HCT116 (cell line): ENCODE results near the gene NEUROG3.

Experiments
- CEBPB ChIP-seq: IDR thresholded peaks from 2 replicates; pipeline ENCODE4 v1.6.1; 2012; ENCODE audit warnings: low read depth
- ELF1 ChIP-seq: IDR thresholded peaks from 2 replicates; pipeline ENCODE4 v1.6.1; 2012; ENCODE audit warnings: low read depth, borderline replicate concordance
- EZH2 ChIP-seq: fragments of 200-600 bp; sonication (generic); IDR thresholded peaks from 2 replicates; pipeline ENCODE4 v1.6.1; 2017; ENCODE audit warnings: antibody characterized with exemption, mixed run types
- EZH2phosphoT487 ChIP-seq: fragments of 200-600 bp; IDR thresholded peaks from 2 replicates; pipeline ENCODE4 v1.6.1; 2018; ENCODE audit warnings: antibody characterized with exemption, borderline replicate concordance
- JUND ChIP-seq: IDR thresholded peaks from 2 replicates; pipeline ENCODE4 v1.6.1; 2012
- POLR2A ChIP-seq: IDR thresholded peaks from 2 replicates; pipeline ENCODE4 v1.7.0; 2011; ENCODE audit warnings: borderline replicate concordance; ENCODE audit not compliant: insufficient read depth, insufficient read length; ENCODE audit errors: extremely low read depth
- RAD21 ChIP-seq: IDR thresholded peaks from 2 replicates; pipeline ENCODE4 v1.6.1; 2012; ENCODE audit warnings: low read depth, mild to moderate bottlenecking
- REST ChIP-seq: IDR thresholded peaks from 2 replicates; pipeline ENCODE4 v1.6.1; 2012; ENCODE audit warnings: low read depth
- SP1 ChIP-seq: IDR thresholded peaks from 2 replicates; pipeline ENCODE4 v1.6.1; 2012; ENCODE audit warnings: low read depth
- ZBTB33 ChIP-seq: IDR thresholded peaks from 2 replicates; pipeline ENCODE4 v1.6.1; 2011; ENCODE audit warnings: mild to moderate bottlenecking, low read length, moderate library complexity; ENCODE audit not compliant: insufficient replicate concordance; ENCODE audit errors: extremely low read depth
- ZNF274 ChIP-seq: fragments of 200-500 bp; sonication (Bioruptor generic); IDR thresholded peaks from 2 replicates; pipeline ENCODE4 v1.6.1; 2014; ENCODE audit warnings: mild to moderate bottlenecking, low read depth, low read length, inconsistent platforms
- TF ChIP-seq, protein P1 (sequence below), 3 experiments: fragments of 200-600 bp in 1 of 3; sonication (generic) in 1 of 3; IDR thresholded peaks in 2 of 3; conservative IDR thresholded peaks in 1 of 3; 2 replicates each; pipeline ENCODE4 v1.5.1; 2012 to 2017; ENCODE audit warnings: low read depth in 2 of 3, low read length in 2 of 3, antibody characterized with exemption in 1 of 3, borderline replicate concordance in 1 of 3, control low read depth in 1 of 3, mild to moderate bottlenecking in 1 of 3, mixed read lengths in 1 of 3, mixed run types in 1 of 3, moderate library complexity in 1 of 3; ENCODE audit not compliant: insufficient read depth in 1 of 3

- TF ChIP-seq CEBPB: no peak
- TF ChIP-seq POLR2A: no peak
- TF ChIP-seq RAD21: no peak
- TF ChIP-seq, protein P1, sequence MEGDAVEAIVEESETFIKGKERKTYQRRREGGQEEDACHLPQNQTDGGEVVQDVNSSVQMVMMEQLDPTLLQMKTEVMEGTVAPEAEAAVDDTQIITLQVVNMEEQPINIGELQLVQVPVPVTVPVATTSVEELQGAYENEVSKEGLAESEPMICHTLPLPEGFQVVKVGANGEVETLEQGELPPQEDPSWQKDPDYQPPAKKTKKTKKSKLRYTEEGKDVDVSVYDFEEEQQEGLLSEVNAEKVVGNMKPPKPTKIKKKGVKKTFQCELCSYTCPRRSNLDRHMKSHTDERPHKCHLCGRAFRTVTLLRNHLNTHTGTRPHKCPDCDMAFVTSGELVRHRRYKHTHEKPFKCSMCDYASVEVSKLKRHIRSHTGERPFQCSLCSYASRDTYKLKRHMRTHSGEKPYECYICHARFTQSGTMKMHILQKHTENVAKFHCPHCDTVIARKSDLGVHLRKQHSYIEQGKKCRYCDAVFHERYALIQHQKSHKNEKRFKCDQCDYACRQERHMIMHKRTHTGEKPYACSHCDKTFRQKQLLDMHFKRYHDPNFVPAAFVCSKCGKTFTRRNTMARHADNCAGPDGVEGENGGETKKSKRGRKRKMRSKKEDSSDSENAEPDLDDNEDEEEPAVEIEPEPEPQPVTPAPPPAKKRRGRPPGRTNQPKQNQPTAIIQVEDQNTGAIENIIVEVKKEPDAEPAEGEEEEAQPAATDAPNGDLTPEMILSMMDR (IDR thresholded peaks at IDR 0.05 in 2 of 3, conservative IDR thresholded peaks at IDR 0.05 in 1 of 3; ENCODE audit: borderline replicate concordance in 1 of 3, insufficient read depth in 1 of 3, low read depth in 2 of 3, low read length in 2 of 3): no peak
- no peak for TF ChIP-seq EZH2
- TF ChIP-seq SP1: no peak
- TF ChIP-seq ZNF274: no peak
- no peak for TF ChIP-seq REST
- TF ChIP-seq ZBTB33: no peak
- TF ChIP-seq EZH2phosphoT487: no peak
- TF ChIP-seq ELF1: no peak
- TF ChIP-seq JUND: no peak
These were observed 1.5 kb downstream of the NEUROG3 start for GRCh38 chr10:69571618-69572158.
